Suprapubic skin (tissue), 4 donors: ENCODE measurements around the gene P2RY12.

Source experiments
- EP300 ChIP-seq: sonication (generic); formaldehyde crosslinking; IDR thresholded peaks from one replicate; pipeline ENCODE4 v1.6.1; 2017; ENCODE audit warnings: antibody characterized with exemption
- POLR2A ChIP-seq, 2 donors: fragments of 450-650 bp; IDR thresholded peaks; one replicate each; pipeline ENCODE4 v1.6.1; 2017; ENCODE audit warnings: antibody characterized with exemption in 2 of 2, mild to moderate bottlenecking in 2 of 2, moderate library complexity in 2 of 2
- POLR2AphosphoS5 ChIP-seq, 3 donors: sonication (generic); formaldehyde crosslinking; IDR thresholded peaks; one replicate each; pipeline ENCODE4 v1.6.1; 2017; ENCODE audit warnings: antibody characterized with exemption in 3 of 3
- TF ChIP-seq, protein P1 (sequence below), 2 donors: fragments of 200-600 bp in 1 of 2; fragments of 450-650 bp in 1 of 2; sonication (generic) in 1 of 2; IDR thresholded peaks; one replicate each; pipeline ENCODE4 v1.5.1; 2016 to 2019; ENCODE audit warnings: antibody characterized with exemption in 2 of 2, mild to moderate bottlenecking in 1 of 2, moderate library complexity in 1 of 2

DNA sequence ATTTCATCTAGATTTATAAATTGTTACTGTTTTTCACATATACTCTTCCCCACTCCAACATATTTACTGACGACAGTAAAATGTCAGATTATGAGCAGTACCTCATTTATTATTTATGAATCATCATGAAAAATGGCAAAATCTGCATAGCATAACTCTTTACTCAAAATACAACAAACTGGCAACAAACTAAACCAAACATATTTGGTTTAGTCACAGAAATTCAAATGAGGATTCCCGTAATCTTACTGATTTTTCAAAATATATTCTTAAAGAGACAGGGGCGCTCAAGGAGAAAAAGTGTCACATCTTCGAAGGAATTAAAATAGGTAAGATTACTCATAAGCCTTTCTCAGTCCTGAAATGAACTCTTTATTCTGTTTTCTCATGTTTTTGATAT, 64.9 kb downstream of the P2RY12 start:
- TF ChIP-seq, protein P1, sequence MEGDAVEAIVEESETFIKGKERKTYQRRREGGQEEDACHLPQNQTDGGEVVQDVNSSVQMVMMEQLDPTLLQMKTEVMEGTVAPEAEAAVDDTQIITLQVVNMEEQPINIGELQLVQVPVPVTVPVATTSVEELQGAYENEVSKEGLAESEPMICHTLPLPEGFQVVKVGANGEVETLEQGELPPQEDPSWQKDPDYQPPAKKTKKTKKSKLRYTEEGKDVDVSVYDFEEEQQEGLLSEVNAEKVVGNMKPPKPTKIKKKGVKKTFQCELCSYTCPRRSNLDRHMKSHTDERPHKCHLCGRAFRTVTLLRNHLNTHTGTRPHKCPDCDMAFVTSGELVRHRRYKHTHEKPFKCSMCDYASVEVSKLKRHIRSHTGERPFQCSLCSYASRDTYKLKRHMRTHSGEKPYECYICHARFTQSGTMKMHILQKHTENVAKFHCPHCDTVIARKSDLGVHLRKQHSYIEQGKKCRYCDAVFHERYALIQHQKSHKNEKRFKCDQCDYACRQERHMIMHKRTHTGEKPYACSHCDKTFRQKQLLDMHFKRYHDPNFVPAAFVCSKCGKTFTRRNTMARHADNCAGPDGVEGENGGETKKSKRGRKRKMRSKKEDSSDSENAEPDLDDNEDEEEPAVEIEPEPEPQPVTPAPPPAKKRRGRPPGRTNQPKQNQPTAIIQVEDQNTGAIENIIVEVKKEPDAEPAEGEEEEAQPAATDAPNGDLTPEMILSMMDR (IDR thresholded peaks at IDR 0.05): no peak
- TF ChIP-seq POLR2AphosphoS5 (IDR thresholded peaks at IDR 0.05) (no peak), POLR2A (IDR thresholded peaks at IDR 0.05) (no peak), EP300 (no peak)
